HG02938 (cell line): ENCODE measurements around the gene ASPG.
"Not testable (repeated sequence)": the region's sequence is repeated elsewhere in the genome, so short reads cannot be mapped to it uniquely, and the experiment has no call there.

Experiments
- ATAC-seq: cut with Tn5 transposase; IDR thresholded peaks from one replicate; pipeline ENCODE4 v1.9.1; 2021; ENCODE audit warnings: mild to moderate bottlenecking, moderate library complexity; ENCODE audit not compliant: unreplicated experiment

Gene ASPG

DNA sequence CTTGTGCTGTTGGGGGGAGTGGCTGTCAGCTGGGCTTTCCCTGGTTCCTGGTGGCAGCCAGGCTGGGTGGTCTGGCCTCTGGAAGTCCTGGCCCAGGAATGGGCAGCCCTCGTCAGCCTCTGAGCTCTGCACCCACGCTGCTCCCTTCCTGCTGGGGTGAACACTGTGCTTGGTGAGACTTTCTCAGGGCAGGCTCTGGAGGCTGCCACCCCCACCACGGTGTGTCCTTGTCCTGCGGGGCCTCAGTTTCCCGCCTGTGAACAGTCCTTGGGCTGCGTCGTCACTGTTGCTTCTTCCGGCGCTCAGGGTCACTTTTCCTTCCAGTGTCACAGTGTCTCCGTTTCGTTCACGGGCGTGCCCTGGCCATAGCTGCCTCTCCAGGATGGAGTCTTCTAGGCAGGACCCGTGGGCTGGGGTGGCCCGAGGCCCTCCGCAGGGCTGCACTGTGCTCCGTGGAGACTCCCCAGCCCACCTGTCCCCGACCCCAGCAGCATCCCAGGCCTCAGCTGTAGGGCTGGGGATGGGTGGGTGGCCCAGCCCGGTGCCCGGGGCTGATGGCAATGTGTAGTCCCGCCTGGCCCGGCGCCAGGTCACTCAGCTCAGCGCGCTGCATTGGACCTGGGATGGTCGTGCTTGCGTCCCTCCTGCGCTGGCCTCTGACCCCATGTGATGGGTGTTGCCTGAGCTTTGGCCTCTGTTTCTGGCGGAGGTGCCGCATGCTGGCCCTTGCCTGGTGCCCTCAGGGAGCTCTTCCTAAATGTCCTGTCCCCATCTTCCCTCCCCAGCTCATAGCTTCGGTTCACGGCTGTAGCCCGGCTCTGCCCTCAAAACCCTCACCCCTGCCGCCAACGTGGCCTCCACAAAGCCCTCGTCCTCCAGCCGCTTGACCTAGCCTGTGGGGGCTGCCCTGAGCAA lies 59.7 kb downstream of the ASPG start:
- no peak for ATAC-seq

DNA sequence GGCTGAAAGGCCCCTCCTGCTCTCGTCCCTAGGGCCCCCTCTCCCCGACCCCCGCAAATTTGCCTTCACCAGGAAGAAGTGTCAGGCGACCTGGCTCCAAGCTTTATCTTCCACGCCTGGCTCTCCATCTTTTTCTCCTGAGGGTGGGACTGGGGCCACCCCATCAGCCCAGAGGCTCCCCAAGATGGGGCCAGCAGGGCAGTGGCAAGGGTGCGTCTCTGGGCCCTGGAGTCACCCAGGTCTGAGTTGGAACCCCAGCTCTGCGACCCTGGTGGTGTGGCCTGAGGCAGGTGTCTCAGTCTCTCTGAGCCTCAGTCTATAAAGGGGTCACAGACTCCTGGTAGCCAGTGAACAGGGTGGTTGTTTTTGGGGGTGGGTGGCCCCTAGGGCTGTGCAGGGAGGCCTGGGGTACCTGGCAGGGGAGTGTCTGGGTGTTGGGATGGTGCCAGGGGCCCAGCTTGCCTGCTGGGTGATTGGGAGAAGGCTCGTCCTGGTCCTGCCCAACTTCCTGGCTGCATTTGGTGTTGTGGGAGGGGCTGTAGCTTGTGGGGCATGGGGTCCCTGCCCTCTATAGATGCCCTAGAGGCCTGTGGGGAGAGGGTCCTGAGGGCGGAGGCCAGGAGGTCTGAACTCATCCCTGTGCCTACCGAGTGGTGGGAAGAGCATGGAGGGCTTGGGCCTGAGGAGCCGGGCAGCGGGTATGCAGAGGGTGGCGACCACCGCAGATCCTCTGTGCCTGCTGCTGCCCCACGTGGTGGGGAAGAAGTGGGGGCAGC lies 60.5 kb downstream of the ASPG start:
- no peak for ATAC-seq

DNA sequence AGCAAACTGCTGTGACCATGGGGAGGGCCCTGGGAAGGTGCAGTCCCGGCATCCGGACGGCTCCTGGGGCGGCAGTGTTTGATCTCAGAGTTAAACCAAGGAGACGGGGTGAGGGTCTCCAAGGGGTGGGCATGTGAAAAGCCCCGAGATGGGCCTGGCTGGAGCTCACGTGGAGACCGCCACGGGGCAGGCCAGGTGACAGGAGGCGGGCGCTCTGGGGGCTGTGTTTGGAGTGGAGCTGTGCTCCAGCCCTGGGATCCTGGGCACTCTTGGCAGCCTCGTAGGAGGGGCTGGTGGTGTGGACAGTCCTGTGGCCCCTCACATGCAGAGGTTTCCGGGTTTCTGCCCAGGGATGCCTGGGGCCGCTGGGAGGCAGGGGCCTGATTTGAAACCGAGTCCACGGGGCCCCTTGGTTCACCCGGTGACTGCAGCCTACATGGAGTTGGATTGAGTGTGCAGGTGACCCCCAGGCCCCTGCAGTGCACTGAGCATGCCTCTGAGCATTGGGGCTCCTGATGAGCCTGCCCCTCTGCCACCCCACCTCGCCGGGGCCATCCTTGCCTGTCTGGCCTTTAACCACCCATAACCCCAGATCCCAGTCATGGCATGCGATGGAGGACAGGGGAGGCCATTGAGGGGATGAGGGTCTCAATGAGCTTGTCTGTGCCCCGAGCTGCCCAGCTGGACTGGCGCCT lies 61.3 kb downstream of the ASPG start:
- ATAC-seq, result no peak

DNA sequence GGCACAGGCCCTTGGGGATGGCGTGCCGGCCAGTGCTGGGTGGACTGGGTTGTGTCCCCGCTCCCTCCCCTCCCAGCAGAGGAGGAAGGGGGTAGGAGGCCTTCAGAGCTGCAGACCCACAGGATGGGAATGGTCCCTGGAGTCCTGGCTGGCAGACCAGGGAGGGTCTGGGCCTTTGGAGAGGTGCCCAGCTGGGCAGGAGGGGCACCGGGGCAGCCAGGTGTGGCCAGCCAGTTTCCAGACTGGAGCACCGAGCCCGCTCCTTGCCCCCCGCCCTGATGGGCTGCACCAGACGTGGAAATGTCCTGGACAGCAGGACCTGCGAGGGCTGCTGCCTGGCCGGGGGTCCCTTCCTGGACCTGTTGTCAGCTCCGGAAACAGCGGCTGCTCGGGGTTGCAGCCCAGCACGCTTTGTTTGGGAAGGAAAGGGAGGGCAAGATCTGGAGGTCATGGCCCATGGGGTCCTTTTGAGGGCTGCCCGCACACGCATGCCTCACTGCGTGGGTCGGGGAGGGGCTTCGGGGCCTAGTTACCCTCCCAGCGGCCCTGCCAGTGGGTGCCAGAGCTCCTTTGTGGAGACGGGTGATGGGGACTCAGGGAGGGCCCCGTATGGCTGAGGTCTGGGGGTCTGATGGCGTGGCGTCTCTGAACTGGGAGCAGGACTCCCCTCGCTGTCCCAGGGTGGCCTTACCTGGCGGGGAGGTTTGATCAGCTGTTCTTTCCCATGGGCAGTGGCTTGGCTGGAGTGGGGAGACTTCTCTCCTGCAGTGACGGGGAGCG lies 62.0 kb downstream of the ASPG start:
- ATAC-seq, result no peak

DNA sequence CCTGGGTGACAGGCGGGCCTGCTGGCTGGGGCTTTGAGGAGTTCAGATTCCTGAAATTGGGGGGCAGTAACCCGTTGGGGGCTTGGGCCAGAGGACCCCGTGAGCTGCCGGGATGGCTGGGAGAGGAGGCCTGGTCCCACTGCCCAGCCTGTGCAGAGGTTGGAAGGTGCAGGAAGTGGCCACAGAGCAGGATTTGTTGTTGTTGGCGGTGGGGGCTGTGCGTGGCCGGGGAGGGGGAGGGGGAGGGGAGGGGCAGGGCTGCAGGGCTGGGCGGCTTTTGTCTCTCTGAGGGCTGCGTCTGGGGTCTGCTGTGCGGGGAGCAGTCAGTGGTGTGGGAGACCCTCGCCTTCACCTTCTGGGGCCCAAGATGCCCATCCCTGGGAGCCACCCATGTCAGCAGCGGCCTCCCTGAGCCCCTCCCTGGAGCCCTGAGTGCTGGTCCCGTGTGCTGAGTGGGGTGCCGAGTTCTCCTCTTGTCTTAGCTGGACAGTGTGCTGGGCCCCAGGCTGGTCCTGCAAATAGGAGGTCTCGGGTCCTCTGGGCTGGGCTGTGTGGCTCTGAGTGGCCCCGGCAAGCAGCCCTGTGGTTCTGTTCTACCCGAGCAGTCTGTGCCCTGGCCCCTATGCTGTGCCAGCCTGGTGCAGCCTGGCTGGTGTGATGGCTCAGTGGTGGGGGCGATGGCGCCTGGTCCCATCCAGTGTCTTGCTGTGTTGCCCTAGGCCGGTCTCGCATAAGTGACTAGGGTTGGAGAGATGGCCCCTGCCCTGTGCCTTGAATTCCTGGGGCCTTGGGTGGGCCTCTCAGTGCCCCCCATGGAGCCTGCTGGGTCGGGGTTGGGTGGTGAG lies 63.2 kb downstream of the ASPG start:
- ATAC-seq, result no peak

DNA sequence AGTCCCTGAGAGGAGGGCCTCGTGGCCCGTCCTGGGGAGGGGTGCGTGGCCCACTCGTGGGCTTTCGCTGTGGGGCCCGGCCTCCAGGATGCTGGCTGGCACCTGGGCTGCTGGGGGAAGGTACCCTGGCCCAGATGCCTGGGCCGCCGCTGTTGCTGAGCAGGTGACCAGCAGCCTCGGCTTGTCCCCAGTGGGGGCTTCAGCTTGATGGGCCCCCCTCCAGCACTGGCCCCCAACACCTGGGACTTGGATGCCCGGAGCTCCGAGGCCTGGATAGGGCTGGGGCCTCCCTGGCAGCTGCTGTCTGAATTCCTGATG lies 63.7 kb downstream of the ASPG start:
- ATAC-seq, result no peak

DNA sequence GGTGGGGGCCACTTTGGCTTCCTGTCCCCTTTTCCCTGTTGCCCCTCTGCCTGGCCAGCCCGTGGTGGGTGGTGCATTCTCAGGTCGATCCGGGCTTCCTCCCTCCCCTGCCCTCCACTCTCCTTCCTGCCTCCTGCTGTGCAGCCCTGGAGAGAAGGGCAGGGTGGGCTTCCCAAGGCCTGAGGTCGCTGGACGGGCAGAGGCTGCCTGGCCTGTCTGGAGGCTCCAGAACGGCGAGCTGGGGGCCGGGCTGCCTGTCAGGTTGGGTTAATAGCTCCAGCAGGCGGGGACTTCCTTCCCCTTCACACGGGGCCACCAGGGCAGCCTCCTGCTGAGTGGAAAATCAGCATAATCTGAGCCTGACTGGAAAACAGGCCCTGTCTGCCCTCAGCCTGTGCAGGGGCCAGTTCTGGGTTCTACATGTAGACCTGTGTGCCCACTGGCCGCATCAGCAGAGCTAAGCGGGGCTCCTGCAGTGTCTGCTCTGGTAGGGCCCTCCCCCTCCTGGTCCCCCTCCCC lies 64.2 kb downstream of the ASPG start:
- no peak for ATAC-seq

DNA sequence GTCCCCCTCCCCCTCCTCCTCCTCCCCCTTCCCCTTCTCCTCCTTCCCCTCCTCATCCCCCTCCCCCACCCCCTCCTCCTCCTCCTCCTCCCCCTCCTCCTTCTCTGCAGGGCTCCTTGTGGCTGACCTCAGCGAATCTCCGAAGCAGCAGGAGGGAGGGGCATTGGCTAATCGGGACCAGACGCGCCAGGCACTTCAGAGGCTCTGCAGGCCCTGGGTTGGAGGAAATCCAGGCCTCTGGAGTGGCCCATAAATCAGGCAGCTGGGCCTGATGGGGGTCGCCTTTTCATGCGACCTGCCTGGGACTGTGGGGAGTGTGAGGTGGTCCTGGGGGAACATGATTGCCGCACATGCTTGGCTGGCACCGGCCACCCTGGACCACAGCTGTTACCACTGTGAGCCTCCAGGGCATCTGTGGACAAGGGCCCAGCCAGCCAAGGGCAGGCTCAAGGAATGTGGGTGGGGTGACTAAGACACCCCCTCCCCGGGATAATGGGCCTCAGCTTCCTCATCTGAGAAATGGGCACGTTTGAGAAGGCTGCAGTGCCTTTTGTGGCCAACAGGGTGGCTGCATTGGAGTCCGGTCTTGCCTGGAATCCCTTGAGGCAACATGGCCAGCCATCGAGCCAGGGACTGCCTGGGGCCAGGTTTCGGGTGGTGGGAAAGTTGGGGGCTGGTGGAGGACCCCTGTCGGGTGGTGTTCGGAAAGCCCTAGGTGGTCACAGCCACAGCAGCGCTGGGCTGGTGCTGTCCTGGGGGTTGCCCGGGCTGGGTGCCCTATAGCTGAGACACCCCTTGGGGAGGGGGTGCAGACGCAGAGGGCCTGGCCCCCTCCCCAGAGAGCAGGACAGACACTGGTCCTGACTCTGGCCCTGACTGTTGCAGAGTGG lies 64.9 kb downstream of the ASPG start:
- no peak for ATAC-seq

DNA sequence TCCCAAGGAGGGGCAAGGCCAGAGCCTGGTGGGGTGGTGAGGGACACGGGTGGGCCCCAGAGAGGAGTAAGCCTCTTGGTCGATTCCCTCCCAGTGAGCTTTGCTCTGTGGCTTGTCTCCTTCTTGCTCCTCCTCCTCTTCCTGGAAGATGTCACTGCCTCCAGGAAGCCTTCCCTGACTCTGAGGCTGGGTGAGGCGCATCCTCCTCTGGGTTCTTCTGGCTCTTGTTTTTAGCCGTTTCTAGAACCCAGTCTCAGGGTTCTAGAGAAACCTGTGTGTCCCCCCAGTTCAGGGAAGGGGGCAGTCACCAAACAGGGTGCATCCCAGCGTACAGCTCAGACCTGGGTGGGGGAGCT lies 65.5 kb downstream of the ASPG start:
- no peak for ATAC-seq

DNA sequence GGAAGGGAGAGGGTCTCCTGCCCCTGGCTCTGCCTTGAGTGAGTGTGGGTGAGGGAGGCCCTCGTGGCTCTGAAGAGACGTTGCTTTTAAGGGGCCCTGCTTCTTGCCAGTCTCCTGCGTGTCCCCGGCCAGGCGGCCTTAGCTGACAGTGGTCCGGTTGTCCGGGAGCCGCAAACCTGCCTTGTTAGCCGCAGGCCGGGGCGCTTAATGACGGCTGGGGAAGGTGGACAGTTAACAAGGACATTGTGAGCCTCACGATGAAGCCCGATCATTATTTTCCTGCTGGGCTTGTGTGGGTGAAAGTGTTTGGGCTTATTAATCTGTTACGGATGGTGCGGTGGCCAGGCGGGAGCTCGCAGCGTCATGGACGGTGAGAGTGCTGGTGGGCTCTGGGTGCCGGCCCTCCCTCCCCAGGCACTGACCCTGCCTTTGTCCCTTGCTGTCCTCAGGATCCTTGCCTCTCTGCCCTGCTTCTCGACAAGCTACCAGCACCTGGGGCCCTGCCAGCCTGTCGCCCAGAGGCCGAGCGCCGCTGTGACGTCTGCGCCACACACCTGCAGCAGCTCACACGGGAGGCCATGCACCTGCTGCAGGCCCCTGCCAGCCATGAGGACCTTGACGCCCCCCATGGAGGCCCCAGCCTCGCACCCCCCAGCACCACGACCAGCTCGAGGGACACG lies 66.2 kb downstream of the ASPG start:
- no peak for ATAC-seq

DNA sequence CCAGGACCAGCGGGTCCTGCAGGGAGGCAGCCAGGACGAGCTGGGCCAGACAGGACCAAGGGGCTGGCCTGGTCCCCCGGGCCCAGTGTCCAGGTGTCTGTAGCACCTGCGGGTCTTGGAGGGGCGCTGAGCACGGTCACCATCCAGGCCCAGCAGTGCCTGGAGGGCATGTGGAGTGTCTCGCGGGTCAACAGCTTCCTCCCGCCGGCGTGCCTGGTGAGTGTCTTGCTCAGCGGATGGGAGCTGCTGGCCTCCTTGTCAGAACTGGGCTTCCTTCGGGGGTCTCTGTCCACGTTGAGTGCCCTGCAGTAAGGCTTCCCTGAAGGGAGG lies 66.7 kb downstream of the ASPG start:
- no peak for ATAC-seq

DNA sequence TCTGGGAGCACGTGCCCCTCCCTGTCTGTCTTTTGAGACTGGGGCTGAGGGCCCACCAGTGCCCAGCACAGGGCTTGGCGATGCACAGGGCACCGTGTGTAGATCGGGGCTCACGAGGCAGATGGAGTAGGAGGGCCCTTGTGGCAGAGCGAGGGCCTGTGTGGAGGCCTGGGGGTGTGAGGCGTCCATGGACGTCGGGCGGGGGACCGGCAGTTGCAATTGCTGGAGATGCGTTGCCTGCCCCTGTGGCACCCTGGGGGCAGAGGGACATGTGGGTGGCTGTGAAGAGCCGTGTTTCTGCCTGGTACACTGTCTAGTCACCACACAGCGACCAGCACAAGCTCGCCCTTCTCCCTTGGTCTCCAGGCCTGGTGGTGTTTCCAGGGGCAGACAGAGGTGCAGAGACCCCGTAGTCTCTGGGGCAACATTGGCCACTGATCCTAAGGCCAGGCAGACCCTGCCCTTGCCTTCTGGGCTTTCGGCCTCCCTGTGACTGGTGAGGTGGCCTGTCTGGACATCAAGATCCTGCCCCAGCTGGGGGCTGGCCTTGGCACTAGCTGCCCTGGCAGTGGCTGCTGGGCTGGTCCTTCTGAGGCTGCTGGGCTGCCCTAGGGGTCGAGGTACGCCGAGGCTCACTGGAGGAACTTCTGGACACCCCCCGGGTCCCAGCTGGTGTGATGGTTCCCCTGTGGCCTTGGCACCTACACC lies 67.3 kb downstream of the ASPG start:
- ATAC-seq, result no peak

DNA sequence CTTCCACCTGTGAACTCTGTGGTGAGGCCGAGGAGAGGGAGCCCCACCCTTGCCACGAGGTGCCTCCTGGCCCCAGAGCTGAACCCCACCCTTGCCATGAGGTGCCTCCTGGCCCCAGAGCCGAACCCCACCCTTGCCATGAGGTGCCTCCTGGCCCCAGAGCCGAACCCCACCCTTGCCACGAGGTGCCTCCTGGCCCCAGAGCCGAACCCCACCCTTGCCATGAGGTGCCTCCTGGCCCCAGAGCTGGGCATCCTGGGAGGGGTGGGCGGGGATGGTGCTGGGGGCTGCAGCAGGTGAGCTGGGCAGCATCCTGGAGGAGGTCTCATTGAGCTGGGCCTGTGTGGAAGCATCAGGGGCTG lies 67.9 kb downstream of the ASPG start:
- not testable (repeated sequence) for ATAC-seq

DNA sequence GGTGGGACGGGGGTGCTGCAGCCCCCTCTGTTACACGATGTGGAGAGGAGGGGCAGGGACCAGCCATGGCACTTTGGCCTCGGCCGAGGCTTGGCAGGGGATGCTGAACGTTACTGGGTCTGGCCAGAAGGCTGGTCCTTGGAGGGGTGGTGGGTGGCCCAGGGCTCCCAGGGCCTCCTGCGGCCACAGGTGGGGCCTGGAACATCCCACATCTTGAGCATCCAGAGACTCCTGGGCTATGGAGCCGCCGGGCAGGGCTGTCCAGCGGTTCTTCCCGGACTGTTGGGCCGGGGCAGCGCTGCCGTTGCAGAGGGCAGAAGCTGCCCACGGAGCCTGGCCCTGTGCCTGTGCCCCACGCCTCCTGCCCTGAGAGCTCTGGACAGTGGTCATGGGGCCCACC lies 68.7 kb downstream of the ASPG start:
- no peak for ATAC-seq

DNA sequence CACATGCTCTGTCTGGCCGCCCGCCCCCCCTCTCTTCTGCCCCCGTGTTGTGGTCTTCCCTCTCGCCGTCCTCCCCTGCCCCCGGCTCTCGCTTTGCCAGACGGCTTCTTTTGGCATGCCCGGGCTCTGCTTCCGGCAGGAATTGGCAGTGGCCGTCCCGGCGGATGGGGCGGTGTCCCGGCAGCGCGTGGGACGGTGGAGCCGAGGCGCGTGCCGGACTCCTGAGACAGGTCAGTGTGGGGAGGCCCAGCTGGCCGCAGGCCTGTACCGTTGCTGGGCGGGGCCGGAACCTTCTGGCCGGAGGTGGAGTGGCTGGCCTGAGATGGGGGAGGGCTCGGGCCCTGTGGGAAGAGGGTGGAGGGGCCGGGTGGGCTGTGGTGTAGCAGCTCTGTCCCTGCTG lies 70.0 kb downstream of the ASPG start:
- ATAC-seq, result no peak

DNA sequence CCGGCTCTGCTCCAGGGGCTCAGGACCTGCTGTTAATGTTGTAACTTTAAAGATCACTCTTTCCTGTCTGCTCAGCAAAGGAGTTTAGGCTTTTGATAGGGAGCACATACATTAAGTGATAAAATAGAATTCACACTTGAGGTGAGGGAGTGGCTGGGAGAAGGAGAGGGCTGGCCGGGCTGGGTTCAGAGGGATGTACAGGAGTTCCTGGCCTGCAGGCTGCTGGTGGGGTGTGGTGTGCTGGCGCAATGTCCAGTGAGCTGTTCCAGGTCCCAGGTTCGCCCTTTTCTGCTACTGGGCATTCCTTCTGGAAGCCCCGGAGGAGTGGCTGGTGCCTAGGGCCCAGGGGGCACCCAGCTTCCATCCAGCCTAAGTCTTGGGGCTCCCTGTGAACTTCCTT lies 70.6 kb downstream of the ASPG start:
- ATAC-seq, result no peak

DNA sequence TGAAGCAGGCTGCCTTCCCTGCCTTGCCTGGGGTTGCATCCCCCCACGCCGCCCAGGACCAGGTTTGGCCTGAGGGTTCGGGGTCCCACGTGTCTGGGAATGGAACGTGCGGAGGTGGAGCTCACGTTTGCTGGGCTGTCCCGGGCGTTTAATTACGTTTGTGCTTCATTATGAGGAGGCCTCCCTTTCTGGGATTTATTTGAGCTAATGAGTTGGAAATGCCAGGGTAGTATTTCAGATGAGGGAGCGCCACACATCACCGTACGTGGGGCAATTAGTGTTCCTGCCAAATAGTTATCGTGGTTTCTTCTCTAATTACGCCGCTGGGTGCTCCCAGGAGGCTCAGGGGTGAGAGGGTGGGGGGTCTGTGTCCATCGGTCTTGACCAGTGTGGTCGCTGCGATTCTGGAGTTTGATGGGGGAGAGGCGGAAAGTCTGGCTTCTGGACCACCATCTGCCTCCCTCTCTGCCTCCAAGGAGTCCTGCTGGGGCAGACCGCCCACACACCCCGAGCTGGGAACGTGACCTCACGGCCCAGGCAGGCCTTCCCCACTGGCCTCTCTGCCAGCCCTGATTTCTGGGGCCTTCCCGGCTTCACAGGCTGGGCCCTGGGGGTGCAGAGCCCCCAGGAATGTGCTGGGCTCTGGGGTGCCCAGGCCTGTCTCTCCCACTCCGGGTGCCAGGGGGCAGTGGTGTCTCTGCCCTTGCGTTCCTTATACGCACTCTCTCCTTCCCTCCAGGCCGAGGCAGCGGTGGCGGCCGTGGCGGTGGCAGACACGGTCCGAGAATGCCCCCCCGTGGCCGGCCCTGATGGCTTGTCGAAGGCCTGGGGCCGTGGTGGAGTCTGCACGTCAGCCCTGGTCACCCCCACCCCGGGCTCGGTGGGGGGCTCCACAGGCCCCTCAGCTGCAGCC lies 71.8 kb downstream of the ASPG start:
- ATAC-seq, result no peak
